OCI-LY1 (cell line): Measurements from ENCODE around the gene RTL1.

Source experiments
- CTCF ChIP-seq: fragments of 200-600 bp; sonication (generic), shearing (Covaris generic); IDR thresholded peaks from 2 replicates; pipeline ENCODE4 v1.5.1; 2017; ENCODE audit warnings: mild to moderate bottlenecking, antibody characterized with exemption, low read length, moderate library complexity, mixed read lengths
- EZH2 ChIP-seq: fragments of 200-600 bp; sonication (generic), shearing (Covaris generic); IDR thresholded peaks from 2 replicates; pipeline ENCODE4 v1.8.0; 2017; ENCODE audit warnings: borderline replicate concordance, mixed run types, mild to moderate bottlenecking, antibody characterized with exemption, low read length, moderate library complexity, mixed read lengths

- TF ChIP-seq CTCF (no peak), EZH2 (no peak)
Measured at GRCh38 chr14:100887728-100888335, 15.7 kb downstream of the RTL1 start.
